Measurements from ENCODE around the gene USP48.

USP48 gene

GRCh38 chr1:21638531-21639341 lies 144.2 kb downstream of the USP48 start:
- TF ChIP-seq ZBTB7A (IDR thresholded peaks at IDR 0.05; ENCODE audit: low read depth) (peak; percentile 49; the same call in 1 of the 2 replicates), TEAD4 (IDR thresholded peaks at IDR 0.05) (peak; percentile 72), USF1 (IDR thresholded peaks at IDR 0.05) (peak; percentile 66), TAF1 (IDR thresholded peaks at IDR 0.05; ENCODE audit: low read depth) (no peak), CEBPB (IDR thresholded peaks at IDR 0.05) (peak; percentile 35; the same call in 1 of the 2 replicates), EGR1 (IDR thresholded peaks at IDR 0.05) (no peak), MAX (IDR thresholded peaks at IDR 0.05) (peak; percentile 61; the same call in 1 of the 2 replicates), YY1 (IDR thresholded peaks at IDR 0.05; ENCODE audit: low read depth) (0 out of 2 replicates have a peak, but pooled peaks have one; percentile 16), CREB1 (IDR thresholded peaks at IDR 0.05; ENCODE audit: low read depth) (no peak), NFIC (IDR thresholded peaks at IDR 0.05) (peak; percentile 95), TCF12 (IDR thresholded peaks at IDR 0.05; ENCODE audit: low read depth) (peak; percentile 93), EP300 (IDR thresholded peaks at IDR 0.05; ENCODE audit: borderline replicate concordance) (peak; percentile 94), RAD21 (IDR thresholded peaks at IDR 0.05; ENCODE audit: low read depth) (peak; percentile 26; the same call in 1 of the 2 replicates), FOXM1 (IDR thresholded peaks at IDR 0.05; ENCODE audit: borderline replicate concordance, low read depth) (peak; percentile 72)
- TF ChIP-seq, protein P1, sequence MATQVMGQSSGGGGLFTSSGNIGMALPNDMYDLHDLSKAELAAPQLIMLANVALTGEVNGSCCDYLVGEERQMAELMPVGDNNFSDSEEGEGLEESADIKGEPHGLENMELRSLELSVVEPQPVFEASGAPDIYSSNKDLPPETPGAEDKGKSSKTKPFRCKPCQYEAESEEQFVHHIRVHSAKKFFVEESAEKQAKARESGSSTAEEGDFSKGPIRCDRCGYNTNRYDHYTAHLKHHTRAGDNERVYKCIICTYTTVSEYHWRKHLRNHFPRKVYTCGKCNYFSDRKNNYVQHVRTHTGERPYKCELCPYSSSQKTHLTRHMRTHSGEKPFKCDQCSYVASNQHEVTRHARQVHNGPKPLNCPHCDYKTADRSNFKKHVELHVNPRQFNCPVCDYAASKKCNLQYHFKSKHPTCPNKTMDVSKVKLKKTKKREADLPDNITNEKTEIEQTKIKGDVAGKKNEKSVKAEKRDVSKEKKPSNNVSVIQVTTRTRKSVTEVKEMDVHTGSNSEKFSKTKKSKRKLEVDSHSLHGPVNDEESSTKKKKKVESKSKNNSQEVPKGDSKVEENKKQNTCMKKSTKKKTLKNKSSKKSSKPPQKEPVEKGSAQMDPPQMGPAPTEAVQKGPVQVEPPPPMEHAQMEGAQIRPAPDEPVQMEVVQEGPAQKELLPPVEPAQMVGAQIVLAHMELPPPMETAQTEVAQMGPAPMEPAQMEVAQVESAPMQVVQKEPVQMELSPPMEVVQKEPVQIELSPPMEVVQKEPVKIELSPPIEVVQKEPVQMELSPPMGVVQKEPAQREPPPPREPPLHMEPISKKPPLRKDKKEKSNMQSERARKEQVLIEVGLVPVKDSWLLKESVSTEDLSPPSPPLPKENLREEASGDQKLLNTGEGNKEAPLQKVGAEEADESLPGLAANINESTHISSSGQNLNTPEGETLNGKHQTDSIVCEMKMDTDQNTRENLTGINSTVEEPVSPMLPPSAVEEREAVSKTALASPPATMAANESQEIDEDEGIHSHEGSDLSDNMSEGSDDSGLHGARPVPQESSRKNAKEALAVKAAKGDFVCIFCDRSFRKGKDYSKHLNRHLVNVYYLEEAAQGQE (IDR thresholded peaks at IDR 0.05; ENCODE audit: low read depth), result no peak

DNA sequence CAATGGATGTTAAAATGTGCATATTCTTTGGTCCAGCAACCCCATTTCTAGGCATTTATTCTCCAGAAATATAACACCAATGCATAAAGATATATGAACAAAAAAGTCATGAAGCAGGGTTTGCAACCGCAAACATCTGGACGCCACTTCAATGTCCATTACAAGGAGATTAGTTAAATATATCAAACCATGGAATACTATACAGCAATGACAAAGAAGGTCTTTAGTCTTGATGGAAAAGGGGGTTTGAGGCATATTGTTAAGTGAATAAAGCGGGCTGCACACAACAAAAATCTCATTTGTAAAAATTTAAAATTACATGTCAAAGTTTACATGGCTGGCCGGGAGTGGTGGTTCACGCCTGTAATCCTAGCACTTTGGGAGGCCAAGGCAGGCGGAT lies 145.4 kb downstream of the USP48 start:
- TF ChIP-seq USF1 (IDR thresholded peaks at IDR 0.05) (no peak), CREB1 (IDR thresholded peaks at IDR 0.05; ENCODE audit: low read depth) (no peak), EGR1 (IDR thresholded peaks at IDR 0.05) (no peak), FOXM1 (IDR thresholded peaks at IDR 0.05; ENCODE audit: borderline replicate concordance, low read depth) (no peak)

- TF ChIP-seq CREB1 (IDR thresholded peaks at IDR 0.05; ENCODE audit: low read depth) (no peak), CEBPB (IDR thresholded peaks at IDR 0.05) (no peak), NFIC (IDR thresholded peaks at IDR 0.05) (no peak), ZBTB7A (IDR thresholded peaks at IDR 0.05; ENCODE audit: low read depth) (no peak), RAD21 (IDR thresholded peaks at IDR 0.05; ENCODE audit: low read depth) (no peak), MAX (IDR thresholded peaks at IDR 0.05) (no peak)
These were observed 146.9 kb downstream of the USP48 start for GRCh38 chr1:21636029-21636428.

DNA sequence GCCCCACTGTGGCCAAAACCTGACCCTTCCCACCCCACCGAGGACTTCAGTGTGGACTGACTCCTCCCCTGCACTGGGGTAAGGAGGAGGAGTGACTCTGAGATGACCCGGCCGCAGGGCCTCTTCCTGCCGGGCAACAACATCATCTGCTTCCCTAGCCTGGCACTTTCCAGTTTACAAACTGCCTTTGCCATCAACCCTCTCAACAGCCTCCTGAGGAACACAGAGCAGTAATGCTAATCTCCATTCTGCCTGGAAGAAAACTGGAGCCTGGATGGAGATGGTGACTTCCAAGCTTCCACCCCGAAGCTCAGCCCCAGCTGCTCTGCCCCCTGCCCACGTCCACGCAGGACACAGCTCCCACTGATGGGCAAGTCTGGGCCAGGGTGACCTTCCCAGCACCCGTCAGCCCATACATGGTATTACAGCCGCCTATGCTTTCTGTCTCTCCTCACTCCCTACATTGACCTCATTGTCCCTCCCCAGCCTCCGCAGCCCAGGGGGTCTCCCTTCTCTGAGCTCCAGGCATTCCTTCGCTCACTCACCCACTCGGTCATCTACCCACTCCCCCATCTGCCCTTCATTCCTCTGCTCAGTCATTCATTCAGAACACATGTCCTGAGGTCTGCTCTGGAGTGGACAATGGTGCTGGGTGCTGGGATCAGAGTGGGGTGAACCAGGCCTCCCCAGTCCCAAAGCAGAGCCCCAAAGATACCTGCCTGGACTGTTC lies 148.0 kb downstream of the USP48 start:
- peak; percentile 60; the same call in 1 of the 2 replicates for TF ChIP-seq EGR1 (IDR thresholded peaks at IDR 0.05)
- TF ChIP-seq RAD21 (IDR thresholded peaks at IDR 0.05; ENCODE audit: low read depth), result no peak
- no peak for TF ChIP-seq YY1 (IDR thresholded peaks at IDR 0.05; ENCODE audit: low read depth)
- TF ChIP-seq CEBPB (IDR thresholded peaks at IDR 0.05), result no peak
- TF ChIP-seq NFIC (IDR thresholded peaks at IDR 0.05), result peak; percentile 68
- peak; percentile 59 for TF ChIP-seq MAX (IDR thresholded peaks at IDR 0.05)
- TF ChIP-seq, protein P1 (IDR thresholded peaks at IDR 0.05; ENCODE audit: low read depth), result no peak
- TF ChIP-seq USF1 (IDR thresholded peaks at IDR 0.05), result no peak
- TF ChIP-seq ZBTB7A (IDR thresholded peaks at IDR 0.05; ENCODE audit: low read depth), result 0 out of 2 replicates have a peak, but pooled peaks have one; percentile 29
- no peak for TF ChIP-seq CREB1 (IDR thresholded peaks at IDR 0.05; ENCODE audit: low read depth)
- 0 out of 2 replicates have a peak, but pooled peaks have one; percentile 32 for TF ChIP-seq TAF1 (IDR thresholded peaks at IDR 0.05; ENCODE audit: low read depth)
- peak; percentile 89 for TF ChIP-seq TEAD4 (IDR thresholded peaks at IDR 0.05)
- peak; percentile 87 for TF ChIP-seq TCF12 (IDR thresholded peaks at IDR 0.05; ENCODE audit: low read depth)
- peak; percentile 92 for TF ChIP-seq EP300 (IDR thresholded peaks at IDR 0.05; ENCODE audit: borderline replicate concordance)
- TF ChIP-seq FOXM1 (IDR thresholded peaks at IDR 0.05; ENCODE audit: borderline replicate concordance, low read depth), result peak; percentile 77

Measured in Ishikawa (cell line).